ENCODE measurements around the gene CDS2. TPM values are rescaled to one million over a fixed set of nuclear protein-coding genes. Genes with fewer than 3 reads are reported as not detected.

CDS2 gene
- total and polyA plus RNA-seq, 2 of the 13 experiments (the other 11 are each of a cell fraction or from before 2014, with no cell fraction given), result 81.3 to 153 TPM

- no peak overlapping the region for H3K9ac ChIP-seq (ENCODE audit: insufficient read depth, low read depth, low read length)
- no peak overlapping the region for H3K4me2 ChIP-seq (ENCODE audit: low read depth, low read length)
- no peaks in the 10 kb centered on the region for H3K79me2 ChIP-seq (ENCODE audit: insufficient read depth, low read length)
- no TSS peak for BruUV-seq (replicated peaks)
- no peak overlapping the region for H3K4me3 ChIP-seq (replicated peaks in 1 of 3; ENCODE audit: insufficient read depth in 1 of 3, low read depth in 2 of 3, low read length in 3 of 3)
- H3K9me3 ChIP-seq (ENCODE audit: low read length), result no peaks in the 10 kb centered on the region
- ATAC-seq (no peak), FAIRE-seq (no peak), DNase-seq (ENCODE audit: low spot score) (no peak)
- no peak for TF ChIP-seq ZNF562 (CRISPR knock-in tag; IDR thresholded peaks at IDR 0.05; ENCODE audit: borderline replicate concordance)
- TF ChIP-seq ZNF33A (CRISPR knock-in tag; IDR thresholded peaks at IDR 0.05; ENCODE audit: borderline replicate concordance), result no peak
- TF ChIP-seq RBM22 (optimal IDR thresholded peaks at IDR 0.05; ENCODE audit: low read length), result no peak
- TF ChIP-seq HNRNPH1 (optimal IDR thresholded peaks at IDR 0.05; ENCODE audit: low read depth, low read length), result no peak
- TF ChIP-seq PCBP2 (optimal IDR thresholded peaks at IDR 0.05; ENCODE audit: low read depth, low read length, poor library complexity, severe bottlenecking), result no peak
- no peak for TF ChIP-seq NCOA2 (CRISPR knock-in tag; IDR thresholded peaks at IDR 0.05)
- no peak for TF ChIP-seq CCAR2 (optimal IDR thresholded peaks at IDR 0.05; ENCODE audit: low read depth, low read length)
- no peak for TF ChIP-seq SMARCC2 (IDR thresholded peaks at IDR 0.05)
- TF ChIP-seq ZNF446 (CRISPR knock-in tag; IDR thresholded peaks at IDR 0.05), result no peak
- TF ChIP-seq ZNF232 (CRISPR knock-in tag; IDR thresholded peaks at IDR 0.05; ENCODE audit: borderline replicate concordance), result no peak
- WGBS (ENCODE audit: low lambda C conversion rate), result 55% methylated on average over 7 of the region's 7 CpGs
- no peaks in the 10 kb centered on the region; a peak in 1 of 5 replicates for H3K36me3 ChIP-seq (replicated peaks in 1 of 2; ENCODE audit: control insufficient read depth in 1 of 2, insufficient read depth in 2 of 2, low read length in 2 of 2)
- CTCF ChIA-PET (ENCODE audit: low intra/inter-chr PET ratio, low total read pairs), result interaction anchor here (4.8 kb wide), 1 partner anchor 14 kb away, joined by 66 read pairs; no protein-coding TSS in a partner anchor
- no peaks in the 10 kb centered on the region for H4K20me1 ChIP-seq (ENCODE audit: insufficient read depth, low read length)
- peaks cover 27% of the 10 kb centered on the region for H3K4me1 ChIP-seq (ENCODE audit: insufficient read depth, low read length)
- H3K27me3 ChIP-seq (ENCODE audit: control insufficient read depth in 1 of 2, insufficient read depth in 2 of 2, low read length in 2 of 2), result no peaks in the 10 kb centered on the region
- intact Hi-C loops (cut with micrococcal nuclease; ENCODE audit: unreplicated experiment) (no loop called here), in situ Hi-C loops (cut with HindIII; ENCODE audit: extremely low pct_ligation_motif_present, low pct_unique_long_range_greater_than_20kb) (no loop called here)
- H3K27ac ChIP-seq (ENCODE audit: extremely low read length, insufficient read depth, low read length), result no peak overlapping the region
- no peak overlapping the region for H2AFZ ChIP-seq (ENCODE audit: low read length)
- POLR2A ChIA-PET, result no interaction called here
Measured at GRCh38 chr20:5220321-5221060, 93.7 kb downstream of the CDS2 start.

Measured in HepG2 (cell line).